GM06990 (cell line): Measurements from ENCODE around the gene UBXN6.

Source experiments
- DNase-seq: peaks from one replicate; pipeline ENCODE4 v3.0.0-alpha.2; 2011; ENCODE audit not compliant: insufficient read length; ENCODE audit errors: extremely low read depth
- H3K27me3 ChIP-seq: replicated peaks from 2 replicates; pipeline ENCODE4 v1.6.0; 2011; ENCODE audit warnings: low read length; ENCODE audit not compliant: control insufficient read depth, insufficient read depth
- H3K36me3 ChIP-seq: 2 replicates; pipeline ENCODE4 v1.5.1; 2011; ENCODE audit warnings: low read length; ENCODE audit not compliant: control insufficient read depth, insufficient read depth
- H3K4me3 ChIP-seq: replicated peaks from 2 replicates; pipeline ENCODE4 v1.5.1; 2011; ENCODE audit warnings: low read depth, mild to moderate bottlenecking, control low read depth, low read length
- TF ChIP-seq, protein P1 (sequence below): IDR thresholded peaks from 2 replicates; pipeline ENCODE4 v1.5.1; 2011; ENCODE audit warnings: low read length, control low read depth, mild to moderate bottlenecking, inconsistent platforms; ENCODE audit not compliant: insufficient read depth, poor library complexity, severe bottlenecking

The UBXN6 gene

DNA sequence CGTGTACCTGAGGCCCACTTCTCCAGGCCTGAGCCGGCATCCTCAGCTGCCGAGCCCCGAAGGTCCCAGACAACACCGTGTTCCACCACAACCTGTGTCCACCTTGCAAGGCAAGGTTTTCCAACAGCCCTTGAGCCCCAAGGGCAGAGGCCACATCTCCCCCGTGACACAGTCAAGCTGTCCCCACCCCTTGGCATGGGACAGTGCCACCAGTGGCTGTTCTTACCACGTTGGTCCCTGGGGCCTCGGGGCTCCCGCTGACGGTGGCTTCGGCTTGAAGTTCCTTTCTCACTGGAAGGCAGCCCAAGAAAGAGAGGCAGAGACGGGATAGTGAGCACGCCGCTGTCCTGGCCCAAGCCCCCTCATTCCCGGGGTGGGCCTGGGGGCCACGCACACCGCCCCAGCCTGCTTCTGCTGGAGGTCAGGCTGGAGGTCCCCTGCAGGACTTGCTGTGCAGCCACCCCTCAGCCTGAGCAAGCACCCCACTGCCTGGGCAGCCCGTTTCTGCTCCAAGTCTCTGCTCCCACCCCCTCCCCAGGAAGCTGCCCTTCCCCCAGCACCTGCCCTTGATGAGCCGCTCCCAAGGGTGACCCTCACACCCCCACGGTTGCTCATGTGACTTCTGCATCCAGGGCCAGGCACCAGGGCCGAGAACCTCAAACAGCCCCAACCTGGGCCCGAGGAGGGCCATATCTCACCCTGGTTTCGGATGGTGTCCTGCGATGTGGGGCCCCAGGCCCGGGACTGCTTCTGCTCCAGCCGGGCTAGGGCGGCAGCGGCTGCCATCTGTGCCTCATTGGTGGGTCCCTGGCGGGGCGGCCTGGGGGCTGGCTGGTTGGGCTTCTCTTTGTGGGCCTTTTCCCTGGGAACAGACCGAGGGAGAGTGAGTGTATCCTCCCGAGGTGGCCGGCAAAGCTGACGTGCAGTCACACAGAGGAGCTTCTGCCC lies 4.1 kb downstream of the UBXN6 start:
- DNase-seq: no peak
- no peaks in the 10 kb centered on the region for H3K27me3 ChIP-seq
- H3K36me3 ChIP-seq: peaks cover 27% of the 10 kb centered on the region
- TF ChIP-seq, protein P1, sequence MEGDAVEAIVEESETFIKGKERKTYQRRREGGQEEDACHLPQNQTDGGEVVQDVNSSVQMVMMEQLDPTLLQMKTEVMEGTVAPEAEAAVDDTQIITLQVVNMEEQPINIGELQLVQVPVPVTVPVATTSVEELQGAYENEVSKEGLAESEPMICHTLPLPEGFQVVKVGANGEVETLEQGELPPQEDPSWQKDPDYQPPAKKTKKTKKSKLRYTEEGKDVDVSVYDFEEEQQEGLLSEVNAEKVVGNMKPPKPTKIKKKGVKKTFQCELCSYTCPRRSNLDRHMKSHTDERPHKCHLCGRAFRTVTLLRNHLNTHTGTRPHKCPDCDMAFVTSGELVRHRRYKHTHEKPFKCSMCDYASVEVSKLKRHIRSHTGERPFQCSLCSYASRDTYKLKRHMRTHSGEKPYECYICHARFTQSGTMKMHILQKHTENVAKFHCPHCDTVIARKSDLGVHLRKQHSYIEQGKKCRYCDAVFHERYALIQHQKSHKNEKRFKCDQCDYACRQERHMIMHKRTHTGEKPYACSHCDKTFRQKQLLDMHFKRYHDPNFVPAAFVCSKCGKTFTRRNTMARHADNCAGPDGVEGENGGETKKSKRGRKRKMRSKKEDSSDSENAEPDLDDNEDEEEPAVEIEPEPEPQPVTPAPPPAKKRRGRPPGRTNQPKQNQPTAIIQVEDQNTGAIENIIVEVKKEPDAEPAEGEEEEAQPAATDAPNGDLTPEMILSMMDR: no peak
- H3K4me3 ChIP-seq: no peak overlapping the region

- TF ChIP-seq, protein P1: no peak
- H3K4me3 ChIP-seq: no peak overlapping the region
- H3K36me3 ChIP-seq: peaks cover 33% of the 10 kb centered on the region
- DNase-seq: no peak
- H3K27me3 ChIP-seq: no peaks in the 10 kb centered on the region
These were observed 5.2 kb downstream of the UBXN6 start for GRCh38 chr19:4452230-4452990.

DNA sequence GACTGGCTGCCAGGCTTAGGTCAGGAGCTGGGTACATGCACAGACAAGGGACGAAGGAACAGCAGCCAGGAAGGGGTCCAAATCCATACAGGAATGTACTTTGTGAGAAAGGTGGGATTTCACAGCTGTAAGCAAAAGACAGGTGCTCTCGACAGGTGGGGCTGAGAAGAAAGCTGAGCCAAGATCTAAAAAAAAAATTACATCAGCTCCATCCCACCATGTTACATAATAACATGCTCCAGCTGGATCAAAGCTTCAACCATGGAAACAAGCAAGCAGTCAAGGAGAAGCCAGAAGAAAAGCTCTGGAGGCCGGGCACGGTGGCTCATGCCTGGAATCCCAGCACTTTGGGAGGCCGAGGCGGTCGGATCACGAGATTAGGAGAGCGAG lies 8.0 kb downstream of the UBXN6 start:
- Histone ChIP-seq H3K4me3 (no peak overlapping the region), H3K36me3 (peaks cover 51% of the 10 kb centered on the region), H3K27me3 (no peaks in the 10 kb centered on the region)
- DNase-seq: no peak
- TF ChIP-seq, protein P1: no peak

DNA sequence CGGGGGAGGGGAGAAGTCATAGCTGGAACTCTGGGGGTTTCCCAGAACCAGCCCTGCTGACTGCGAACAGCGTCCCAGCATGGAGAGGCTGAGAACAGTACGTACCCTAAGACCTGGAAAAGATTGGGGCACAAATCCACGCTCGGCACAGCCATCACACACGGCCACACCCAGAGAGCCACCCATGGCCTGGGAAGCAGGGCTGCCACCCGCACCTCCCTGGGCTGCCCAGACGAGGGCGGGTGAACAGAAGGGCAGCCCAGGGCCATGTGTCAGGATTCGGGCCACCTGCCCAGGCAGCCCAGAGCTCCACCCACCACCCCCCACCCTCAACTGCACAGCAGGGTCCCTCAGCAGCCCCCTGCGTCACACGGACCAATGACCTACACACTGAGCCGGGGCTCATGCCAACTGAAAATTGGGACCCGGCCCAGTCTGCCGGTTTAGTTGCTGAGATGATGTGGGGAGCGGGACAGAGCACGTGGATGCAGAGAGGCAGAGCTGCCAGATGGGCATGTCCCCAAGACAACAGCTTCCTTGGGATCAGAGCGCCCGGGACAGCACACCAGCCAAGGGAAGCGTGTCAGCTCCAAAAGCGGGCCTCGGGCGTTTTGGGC lies 8.5 kb downstream of the UBXN6 start:
- H3K4me3 ChIP-seq: no peak overlapping the region
- DNase-seq: no peak
- H3K36me3 ChIP-seq: peaks cover 54% of the 10 kb centered on the region
- TF ChIP-seq, protein P1: no peak
- no peaks in the 10 kb centered on the region for H3K27me3 ChIP-seq

DNA sequence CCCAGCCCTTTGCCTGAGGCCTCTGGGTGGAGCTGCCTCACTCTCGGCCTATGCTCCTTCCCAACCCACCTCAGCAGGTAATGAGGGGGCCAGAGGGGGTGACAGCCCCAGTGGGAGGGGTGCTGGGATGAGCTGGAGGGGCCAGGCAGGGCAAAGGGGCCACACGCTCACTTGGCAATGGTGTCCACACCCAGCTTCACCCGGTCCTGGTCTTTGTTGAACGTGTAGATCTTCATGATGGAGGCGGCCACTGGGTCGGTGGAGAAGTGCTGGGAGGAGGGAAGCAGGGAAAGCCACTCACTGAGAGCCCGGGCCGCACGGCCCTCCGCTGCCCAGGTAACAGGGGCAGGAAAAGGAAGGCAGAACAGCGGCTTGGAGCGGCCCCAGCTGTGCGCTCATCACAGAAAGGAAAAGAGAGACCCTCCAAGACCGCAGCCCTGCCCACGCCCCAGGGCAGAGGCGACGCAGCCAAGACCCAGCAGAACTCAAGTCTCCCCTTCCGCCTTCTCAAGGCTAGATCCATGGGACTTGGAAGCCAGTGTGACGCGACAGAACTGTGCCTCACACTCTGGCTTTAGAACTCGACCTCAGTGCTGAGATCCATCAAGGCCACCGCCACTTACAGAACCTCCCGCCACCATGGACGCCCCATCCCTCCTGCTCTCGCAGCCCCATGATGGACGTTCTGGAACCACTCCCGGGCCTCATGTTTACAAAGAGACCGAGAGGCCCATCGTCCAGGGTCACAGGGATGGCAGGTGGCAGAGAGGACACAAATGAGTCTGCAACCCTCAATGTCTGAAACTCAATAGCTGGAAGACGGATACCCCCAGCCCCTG lies 9.2 kb downstream of the UBXN6 start:
- no peaks in the 10 kb centered on the region for H3K27me3 ChIP-seq
- H3K4me3 ChIP-seq: no peak overlapping the region
- H3K36me3 ChIP-seq: peaks cover 53% of the 10 kb centered on the region
- no peak for DNase-seq
- TF ChIP-seq, protein P1: no peak
